Embryonic facial prominence (tissue), 1 donor: Measurements from ENCODE around the gene HRH1.
"Not testable (repeated sequence)": the region's sequence is repeated elsewhere in the genome, so short reads cannot be mapped to it uniquely, and the experiment has no call there.

Experiments used
- DNase-seq: peaks from one replicate; pipeline ENCODE4 v3.0.0-alpha.2; 2016; ENCODE audit errors: extremely low spot score

The HRH1 gene

DNA sequence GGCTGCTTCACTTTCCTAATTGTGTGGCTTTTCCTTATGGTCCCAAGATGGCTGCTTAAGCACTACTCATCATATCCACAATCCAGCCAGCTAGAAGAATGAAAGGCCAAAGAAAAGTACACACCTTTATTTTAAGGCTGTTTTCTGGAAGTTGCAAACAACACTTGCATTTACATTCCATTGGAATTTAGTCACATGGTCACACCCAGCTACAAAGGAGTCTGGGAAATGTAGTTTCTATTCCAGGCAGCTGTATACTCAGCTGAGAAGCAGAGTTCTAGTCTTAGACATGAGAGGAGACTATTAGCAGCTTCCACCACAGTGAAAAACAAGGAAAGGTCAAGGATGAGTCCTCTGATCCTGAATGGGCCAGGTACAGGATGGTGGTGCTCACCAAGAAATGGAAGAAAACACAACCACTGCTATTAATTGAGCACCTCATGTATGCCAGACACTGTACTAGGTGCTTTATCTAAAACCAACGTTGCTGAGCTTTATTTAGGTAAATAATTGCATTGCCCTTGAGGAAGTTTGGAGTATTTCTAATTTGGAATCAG is 89.9 kb downstream of the HRH1 start:
- DNase-seq, result no peak

DNA sequence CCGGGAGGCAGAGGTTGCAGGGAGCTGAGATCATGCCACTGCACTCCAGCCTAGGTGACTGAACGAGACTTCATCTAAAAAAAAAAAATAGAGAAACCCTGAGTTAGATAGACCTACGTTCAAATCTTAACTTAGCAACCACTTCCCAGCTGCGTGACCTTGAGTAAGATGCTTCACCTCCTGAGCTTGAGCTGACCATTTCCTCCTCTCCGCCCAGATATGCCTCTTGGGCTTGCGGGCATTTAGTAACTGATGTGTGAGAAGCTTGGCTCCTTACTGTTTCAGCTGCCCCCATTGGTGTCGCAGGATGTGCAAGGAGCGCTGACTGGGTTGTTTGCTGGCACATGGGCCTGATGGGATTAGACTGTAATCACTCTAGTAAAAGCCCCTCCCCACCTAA is 91.0 kb downstream of the HRH1 start:
- DNase-seq, result no peak

DNA sequence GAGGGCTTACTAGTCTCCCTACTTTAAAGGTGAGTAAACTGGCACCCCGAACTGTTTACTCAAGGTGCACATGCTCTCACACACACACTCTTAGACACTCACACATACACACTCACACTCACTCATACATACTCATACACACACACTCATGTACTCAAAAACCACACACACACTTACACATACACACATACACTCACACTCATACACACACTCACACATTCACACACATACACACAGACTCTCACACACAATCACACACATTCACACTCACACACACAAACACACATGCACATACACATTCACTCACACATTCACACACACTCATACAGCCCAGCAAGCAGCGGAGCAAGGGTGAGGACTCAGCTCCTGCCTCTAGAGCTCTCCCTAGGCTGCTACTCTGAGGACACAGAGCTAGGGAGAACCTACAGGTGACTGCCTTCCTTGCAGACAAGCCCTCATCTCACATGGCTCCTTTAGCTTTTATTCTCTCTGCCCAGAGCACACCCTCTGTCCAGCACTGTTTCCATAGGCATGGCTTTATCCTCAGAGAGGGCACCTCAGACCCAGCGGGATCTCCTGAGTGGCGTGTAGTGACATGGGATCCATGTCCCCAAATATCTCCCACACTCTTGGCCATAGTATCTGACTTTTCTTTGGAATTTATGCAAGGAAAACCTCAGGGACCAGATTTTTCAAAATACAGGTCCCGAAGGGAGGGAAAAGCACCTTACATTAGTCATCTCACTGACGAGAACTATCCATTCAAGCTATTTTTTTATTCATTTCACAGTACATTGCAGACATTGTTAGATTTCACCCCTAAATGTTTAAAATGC is 91.8 kb downstream of the HRH1 start:
- no peak for DNase-seq

DNA sequence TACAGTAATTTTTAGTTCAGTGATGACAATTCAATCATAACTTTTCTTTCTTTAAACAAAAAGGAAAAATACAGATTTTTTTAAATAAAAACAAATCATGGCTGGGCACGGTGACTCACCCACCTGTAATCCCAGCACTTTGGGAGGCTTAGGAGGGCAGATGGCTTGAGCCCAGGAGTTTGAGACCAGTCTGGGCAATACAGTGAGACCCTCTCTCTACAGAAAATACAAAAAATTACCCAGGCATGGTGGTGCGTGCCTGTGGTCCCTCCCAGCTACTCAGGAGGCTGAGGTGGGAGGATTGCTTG is 92.3 kb downstream of the HRH1 start:
- no peak for DNase-seq

DNA sequence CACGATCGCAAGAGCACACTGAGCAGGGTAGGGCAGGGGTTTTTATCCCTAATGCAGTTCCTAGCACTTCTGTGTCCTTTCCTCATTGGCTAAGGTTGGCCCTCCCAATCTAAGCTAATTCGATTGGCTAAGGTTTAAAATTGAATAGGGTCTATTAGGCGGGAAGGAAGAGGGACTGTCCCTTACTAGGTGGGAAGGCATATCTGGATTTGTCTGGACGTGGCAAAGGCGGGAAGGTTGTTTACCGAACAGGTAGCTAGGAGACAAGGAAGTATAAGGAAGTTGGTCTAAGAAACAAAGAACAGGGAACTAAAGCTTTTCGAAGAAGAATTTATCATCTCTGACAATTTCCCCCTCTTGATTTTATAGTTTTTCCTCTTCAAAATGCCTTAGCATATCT is 93.1 kb downstream of the HRH1 start:
- DNase-seq, result no peak

DNA sequence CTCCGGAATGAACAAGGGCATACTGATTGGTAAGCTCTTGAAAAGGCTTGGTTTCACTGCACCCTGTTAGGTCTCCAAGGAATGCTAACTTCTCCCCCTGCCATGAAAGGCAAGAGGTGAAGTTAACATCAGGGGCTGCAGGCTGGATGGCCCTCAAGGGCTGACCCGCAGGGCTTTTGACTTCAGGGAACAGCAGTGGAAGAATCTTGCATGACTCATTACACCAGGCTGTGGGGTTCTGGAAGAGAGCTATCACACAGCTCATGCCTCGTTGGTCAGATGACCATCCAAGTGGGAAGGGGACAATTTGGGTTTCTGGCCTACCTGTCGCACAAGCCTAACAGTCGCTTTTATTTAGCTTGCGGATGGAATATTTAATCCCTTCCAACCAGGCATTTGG is 94.3 kb downstream of the HRH1 start:
- no peak for DNase-seq

DNA sequence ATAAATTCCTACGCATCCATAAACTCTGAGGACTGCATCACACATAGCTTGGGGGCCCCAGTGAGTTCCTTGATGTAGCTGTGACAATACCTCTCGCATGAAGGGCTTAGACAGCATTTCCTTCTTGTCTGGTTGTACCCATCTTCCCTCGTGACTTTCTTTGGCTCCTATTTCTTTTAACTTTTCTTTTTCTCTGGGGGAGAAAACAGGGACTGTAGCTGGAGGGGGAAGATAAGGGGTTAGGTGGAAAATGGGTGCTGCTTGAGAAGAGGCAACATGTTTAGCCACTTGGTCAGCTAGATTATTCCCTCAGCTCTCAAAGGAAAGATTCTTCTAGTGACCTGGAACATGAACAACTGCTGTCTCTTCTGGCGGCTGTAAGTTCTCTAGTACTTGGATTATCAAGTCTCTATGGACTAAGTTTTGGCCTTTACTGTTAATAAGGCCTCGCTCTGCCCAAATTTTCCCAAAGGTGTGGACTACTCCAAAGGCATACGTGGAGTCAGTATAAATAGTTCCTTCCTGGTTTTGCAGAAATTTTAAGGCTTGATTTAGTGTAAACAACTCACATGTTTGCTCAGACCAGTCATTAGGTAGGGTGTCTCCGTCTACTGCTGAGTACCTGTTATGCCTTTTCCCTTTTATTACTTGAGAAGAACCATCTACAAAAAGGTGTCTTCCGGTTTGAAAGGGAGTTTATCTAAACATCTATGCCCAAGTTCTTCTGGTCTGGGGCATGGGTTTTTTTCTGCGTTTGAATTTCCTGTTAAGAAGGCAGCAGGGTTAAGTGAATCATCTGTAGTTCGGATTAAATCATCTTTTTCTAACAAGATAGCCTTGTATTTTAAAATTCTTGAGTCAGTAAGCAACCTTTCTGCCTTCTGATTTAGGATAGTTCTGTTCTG is 96.9 kb downstream of the HRH1 start:
- DNase-seq, result no peak

DNA sequence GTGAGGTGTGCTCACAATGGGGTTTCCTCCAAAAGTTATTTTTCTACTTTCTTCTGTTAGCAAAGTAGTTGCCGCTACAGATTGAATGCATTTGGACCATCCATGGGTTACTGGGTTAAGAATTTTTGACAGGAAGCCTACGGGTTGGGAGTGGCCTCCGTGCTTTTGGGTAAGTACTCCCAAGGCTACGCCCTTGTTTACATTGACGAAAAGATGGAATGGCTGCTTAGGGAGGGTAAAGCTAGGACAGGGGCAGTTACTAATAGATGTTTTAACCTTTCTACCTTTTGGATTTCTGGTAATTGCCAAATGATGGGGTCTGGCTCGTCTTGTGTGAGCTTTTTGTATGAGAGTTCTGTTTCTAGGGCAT is 97.5 kb downstream of the HRH1 start:
- DNase-seq, result no peak

DNA sequence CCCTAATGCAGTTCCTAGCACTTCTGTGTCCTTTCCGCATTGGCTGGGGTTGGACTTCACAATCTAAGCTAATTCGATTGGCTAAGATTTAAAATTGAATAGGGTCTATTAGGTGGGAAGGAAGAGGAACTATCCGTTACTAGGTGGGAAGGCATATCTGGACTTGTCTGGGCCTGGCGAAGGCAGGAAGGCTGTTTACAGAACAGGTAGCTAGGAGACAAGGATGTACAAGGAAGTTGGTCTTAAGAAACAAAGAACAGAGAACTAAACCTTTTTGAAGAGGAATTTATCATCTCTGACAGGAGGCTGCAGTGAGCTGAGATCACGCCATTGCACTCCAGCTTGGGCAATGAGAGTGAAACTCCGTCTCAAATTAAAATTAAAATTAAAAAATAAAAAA is 100.6 kb downstream of the HRH1 start:
- no peak for DNase-seq

DNA sequence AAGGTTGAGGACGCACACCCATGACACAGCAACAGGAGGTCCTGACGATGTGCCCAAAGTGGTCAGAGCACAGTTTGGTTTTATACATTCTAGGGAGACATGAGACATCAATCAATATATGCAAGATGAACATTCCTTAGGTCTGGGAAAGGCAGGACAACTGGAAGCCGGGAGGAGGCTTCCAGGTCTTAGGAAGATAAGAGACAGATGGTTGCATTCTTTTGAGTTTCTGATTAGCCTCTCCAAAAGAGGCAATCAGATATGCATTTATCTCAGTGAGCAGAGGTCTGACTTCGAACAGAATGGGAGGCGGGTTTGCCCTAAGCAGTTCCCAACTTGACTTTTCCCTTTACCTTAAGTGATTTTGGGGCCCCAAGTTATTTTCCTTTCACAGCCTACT is 101.2 kb downstream of the HRH1 start:
- DNase-seq, result not testable (repeated sequence)

DNA sequence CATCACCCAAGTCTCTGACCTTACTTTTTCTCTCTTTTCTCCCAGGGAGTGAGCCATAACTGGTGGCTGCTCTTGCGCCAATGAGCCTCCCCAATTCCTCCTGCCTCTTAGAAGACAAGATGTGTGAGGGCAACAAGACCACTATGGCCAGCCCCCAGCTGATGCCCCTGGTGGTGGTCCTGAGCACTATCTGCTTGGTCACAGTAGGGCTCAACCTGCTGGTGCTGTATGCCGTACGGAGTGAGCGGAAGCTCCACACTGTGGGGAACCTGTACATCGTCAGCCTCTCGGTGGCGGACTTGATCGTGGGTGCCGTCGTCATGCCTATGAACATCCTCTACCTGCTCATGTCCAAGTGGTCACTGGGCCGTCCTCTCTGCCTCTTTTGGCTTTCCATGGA is 104.7 kb downstream of the HRH1 start:
- DNase-seq, result no peak

DNA sequence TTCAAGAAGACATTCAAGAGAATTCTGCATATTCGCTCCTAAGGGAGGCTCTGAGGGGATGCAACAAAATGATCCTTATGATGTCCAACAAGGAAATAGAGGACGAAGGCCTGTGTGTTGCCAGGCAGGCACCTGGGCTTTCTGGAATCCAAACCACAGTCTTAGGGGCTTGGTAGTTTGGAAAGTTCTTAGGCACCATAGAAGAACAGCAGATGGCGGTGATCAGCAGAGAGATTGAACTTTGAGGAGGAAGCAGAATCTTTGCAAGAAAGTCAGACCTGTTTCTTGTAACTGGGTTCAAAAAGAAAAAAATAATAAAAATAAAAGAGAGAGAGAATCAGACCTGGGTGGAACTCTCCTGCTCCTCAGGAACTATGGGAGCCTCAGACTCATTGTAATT is 106.2 kb downstream of the HRH1 start:
- DNase-seq, result no peak

DNA sequence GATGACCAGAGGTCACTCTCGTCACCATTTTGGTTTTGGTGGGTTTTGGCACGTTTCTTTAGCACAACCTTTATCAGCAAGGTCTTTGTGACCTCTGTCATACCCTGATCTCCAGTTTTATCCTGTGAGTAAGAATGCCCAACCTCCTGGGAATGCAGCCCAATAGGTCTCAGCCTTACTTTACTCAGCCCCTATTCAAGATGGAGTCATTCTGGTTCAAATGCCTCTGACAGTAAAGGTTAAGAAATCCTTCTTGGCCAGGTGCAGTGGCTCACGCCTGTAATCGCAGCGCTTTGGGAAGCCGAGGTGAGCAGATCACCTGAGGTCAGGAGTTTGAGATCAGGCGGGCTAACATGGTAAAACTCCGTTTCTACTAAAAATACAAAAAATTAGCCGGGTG is 114.7 kb downstream of the HRH1 start:
- no peak for DNase-seq

DNA sequence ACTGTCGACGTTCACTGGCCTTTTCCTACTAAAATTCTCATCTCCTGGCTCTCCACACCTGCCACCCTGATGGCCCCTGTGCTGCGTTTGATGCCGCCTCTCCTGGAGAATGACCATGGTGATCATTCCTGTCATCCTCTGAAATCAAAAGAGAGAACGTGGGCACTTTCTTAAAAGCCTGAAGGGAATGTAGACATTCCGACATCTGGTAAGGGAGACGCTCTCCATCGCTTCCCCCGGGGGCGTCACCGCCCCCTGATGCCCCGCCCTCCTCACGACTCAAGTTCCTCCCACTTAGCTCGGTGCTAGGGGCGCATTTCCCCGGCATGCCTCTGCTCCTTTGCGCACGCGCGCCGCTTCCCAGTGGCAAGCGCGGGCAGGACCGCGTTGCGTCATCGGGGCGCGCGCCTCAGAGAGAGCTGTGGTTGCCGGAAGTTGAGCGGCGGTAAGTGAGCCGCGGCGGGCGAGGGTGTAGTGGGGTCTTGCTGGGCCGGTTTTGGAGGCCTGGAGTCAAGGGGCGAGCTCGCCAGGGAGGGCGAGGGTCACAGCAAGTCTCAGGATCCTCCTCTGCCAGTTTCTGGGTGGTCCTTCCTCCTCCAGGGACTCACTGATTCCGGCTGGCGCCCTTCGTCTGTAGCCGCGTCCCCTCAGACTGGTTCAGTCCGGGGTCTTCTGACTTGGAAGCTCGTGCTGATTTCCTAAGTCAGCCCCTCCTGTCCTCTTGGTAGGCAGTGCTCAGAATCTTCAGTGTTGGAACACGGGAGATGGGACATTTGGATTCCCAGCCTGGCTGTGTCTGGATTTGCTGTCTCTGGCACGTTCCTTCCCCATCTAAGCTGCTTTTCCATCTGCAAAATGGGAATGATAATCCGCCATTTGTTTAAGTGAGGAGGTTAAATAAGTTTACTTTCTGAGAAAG is 118.0 kb downstream of the HRH1 start, which contains the start of gene ATG7:
ATG7 (plus strand) TSS at position 412 of the 919 bp plus-strand sequence. CDS start 26,299 bp downstream, outside the sequence.
- DNase-seq, result peak; percentile 92

DNA sequence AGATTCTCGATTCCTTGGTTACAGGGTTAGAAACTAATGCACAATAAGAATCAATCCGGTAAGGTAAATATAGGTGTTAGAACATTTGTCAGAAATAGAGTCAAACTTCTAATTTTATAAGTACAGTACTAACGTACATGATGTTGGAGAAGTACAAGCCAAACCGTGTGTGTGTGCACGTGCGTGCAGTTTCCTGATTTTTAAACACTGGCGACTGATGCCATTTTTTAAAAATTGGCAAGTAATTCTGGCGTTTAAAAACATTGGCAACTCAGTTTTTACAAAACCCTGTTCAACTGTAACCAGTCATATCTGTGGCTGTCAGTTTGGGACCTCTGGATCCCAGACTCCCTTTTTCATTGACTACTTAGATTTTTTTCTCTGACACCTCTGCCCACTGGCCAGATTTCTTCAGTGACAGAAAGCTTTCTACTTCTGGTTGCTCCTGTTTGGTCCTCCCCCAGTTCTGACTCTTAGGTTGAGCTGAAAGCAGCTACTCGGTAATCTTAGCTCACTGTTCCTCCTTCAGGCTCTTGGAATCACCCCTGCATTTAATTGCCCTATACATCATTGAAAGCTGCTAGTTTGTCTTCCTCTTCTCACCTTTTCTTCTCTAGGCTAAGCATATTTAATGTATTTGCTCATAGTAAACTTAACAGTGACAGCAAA is 118.7 kb downstream of the HRH1 start:
- DNase-seq, result no peak

DNA sequence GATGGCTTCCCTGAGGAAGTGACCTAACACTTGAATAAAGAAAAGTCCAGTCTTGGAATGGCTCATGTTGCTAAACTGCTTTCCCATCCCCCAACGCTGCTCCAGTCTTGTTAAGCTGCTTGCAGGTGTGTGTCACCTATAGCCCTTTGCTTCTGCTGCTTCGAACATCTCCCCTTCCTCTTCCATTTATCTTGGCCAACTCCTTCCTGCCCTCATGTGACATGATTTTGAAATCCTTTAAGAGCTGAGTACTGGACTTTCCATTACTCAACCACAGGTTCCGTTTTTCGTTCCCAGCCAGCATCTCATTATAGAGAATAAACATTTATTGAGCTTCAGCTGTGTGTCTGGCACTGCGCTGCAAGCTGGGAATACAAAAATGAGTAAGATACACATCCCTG is 119.6 kb downstream of the HRH1 start:
- DNase-seq, result no peak

DNA sequence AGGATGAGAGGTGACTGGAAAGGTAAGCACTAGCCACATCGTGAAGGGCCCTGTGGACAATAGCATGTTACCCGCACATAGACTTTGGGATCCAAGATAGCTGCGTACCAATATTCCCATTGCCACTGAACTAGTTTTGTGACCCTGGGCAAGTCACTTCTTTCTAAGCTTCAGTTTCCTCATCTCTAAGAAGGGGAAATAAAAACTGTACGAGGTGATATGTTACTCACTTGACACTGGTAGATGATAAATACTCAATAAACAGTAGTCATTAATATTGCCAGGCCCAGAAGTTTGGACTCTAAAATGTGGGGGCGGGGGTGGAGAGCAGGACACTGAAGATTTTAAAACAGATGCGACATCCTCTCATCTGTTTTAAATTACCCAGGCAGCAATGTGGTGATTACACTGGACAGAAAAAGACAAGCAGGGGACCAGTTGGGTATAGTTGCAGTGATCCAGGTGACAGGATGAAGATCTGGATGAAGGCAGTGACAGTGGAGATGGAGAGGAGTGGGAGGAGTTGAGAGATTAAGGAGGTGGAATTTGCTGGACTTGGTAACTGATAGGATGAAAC is 120.4 kb downstream of the HRH1 start:
- no peak for DNase-seq

DNA sequence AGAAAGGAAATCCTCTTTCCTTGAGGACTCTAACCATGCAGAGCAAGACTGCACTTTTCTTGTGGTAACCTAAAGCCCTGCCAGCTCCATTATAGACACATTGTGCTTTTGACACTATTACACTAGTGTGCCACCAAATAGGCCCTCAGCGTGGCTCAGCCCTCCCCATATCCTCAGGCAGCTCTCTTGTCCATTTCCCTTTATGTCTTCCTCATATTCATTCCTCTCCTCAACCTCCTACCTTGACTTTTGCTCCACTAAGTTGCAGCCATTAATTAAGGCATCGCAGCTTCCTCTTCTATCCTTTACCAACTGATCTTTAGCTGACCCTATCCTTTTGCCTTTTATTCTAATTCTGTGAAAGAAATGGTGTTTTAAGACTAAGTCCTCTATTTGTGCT is 121.6 kb downstream of the HRH1 start:
- no peak for DNase-seq

DNA sequence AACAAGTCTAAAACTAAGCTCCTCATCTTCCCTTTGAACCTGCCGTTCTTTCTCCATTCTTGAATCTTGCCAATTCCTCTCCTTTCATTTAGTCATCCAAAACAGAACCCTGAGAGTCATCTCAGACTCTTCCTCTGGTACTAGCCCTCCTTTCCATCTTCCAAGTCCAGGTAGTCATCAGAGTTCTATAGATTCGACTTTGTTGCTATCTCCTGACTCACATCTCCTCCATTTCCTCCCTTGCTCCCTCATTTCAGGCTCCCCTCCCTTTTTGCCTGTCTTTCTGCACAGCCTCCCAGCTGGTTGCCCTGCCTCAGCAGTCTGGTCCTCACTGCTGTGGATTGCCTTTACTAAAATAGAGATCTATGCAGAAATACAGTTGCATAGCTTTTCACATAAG is 122.6 kb downstream of the HRH1 start:
- no peak for DNase-seq

DNA sequence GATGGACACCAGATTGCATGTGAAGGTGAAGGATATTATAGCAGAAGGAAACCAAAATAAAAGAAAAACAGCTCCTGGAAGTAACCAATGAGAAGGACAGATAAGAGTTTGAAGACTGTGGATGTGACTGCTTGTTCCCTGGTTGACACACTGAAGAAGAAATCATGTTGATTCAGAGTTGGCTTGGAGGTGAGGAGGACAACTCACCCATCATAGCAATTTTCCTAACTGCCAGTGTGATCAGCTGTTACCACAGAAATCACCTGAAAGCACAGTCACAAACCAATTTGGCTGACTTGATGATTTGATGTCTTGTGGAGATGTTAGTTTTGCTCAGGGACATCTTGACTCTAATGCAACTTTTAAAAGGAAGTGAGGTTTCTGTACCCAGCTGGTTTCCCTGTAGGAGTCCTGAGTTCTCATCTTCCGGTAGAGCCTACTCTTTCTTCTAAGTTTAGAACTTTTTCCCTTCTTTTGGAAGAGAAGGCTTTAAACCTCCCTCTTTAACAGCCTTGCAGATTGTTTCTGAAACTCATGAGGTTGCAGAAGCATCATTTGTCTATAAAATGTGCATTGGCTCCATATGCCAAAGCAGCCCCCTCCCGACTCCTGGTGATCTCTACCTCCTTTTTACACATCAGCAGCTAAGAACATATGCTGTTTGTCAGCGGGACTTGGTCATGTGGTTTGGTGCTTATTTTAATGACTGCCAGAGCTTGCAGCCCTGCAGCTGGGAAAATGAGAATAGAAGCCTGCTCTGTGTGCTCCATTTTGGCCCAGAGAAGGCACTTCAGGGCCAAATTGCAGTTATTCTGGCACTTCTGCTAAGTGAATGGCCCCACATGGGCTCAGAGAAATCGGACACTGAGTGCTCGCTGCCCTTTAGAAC is 128.2 kb downstream of the HRH1 start:
- DNase-seq, result peak; percentile 43
